ENCODE data around the gene KLK6.

- TF ChIP-seq, protein P1, sequence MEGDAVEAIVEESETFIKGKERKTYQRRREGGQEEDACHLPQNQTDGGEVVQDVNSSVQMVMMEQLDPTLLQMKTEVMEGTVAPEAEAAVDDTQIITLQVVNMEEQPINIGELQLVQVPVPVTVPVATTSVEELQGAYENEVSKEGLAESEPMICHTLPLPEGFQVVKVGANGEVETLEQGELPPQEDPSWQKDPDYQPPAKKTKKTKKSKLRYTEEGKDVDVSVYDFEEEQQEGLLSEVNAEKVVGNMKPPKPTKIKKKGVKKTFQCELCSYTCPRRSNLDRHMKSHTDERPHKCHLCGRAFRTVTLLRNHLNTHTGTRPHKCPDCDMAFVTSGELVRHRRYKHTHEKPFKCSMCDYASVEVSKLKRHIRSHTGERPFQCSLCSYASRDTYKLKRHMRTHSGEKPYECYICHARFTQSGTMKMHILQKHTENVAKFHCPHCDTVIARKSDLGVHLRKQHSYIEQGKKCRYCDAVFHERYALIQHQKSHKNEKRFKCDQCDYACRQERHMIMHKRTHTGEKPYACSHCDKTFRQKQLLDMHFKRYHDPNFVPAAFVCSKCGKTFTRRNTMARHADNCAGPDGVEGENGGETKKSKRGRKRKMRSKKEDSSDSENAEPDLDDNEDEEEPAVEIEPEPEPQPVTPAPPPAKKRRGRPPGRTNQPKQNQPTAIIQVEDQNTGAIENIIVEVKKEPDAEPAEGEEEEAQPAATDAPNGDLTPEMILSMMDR (IDR thresholded peaks at IDR 0.05): no peak
- TF ChIP-seq POLR2A (IDR thresholded peaks at IDR 0.05): no peak
- TF ChIP-seq POLR2AphosphoS5 (IDR thresholded peaks at IDR 0.05): no peak
- no peak for TF ChIP-seq EP300 (IDR thresholded peaks at IDR 0.05)
Measured at GRCh38 chr19:50998686-50999085, 29.3 kb upstream of the KLK6 start.
